Testis (tissue), 3 donors: Measurements from ENCODE around the gene NUFIP1. TPM values are rescaled to one million over a fixed set of nuclear protein-coding genes. Genes with fewer than 3 reads are reported as not detected.

Experiments
- DNase-seq: peaks from one replicate; pipeline ENCODE4 v3.0.0-alpha.2; 2019
- H3K27ac ChIP-seq, 2 donors: fragments of 200-600 bp; sonication (generic); one replicate each; pipeline ENCODE4 v1.5.1; 2019
- H3K27me3 ChIP-seq: fragments of 200-600 bp; sonication (generic); one replicate; pipeline ENCODE4 v1.5.1; 2019
- H3K36me3 ChIP-seq: fragments of 200-600 bp; sonication (generic); one replicate; pipeline ENCODE4 v1.5.1; 2017; ENCODE audit warnings: low read depth; ENCODE audit errors: missing control alignments
- H3K4me1 ChIP-seq: fragments of 200-600 bp; sonication (generic); one replicate; pipeline ENCODE4 v1.5.1; 2019
- H3K4me3 ChIP-seq, 2 donors: fragments of 200-600 bp; sonication (generic); one replicate each; pipeline ENCODE4 v1.5.1; 2017 to 2019
- H3K9me3 ChIP-seq: fragments of 200-600 bp; sonication (generic); one replicate; pipeline ENCODE4 v1.5.1; 2017
- CTCF ChIP-seq, 3 experiments: fragments of 450-650 bp in 2 of 3; fragments of 200-600 bp in 1 of 3; sonication (generic) in 1 of 3; IDR thresholded peaks; one replicate each; pipeline ENCODE4 v1.5.1; 2016 to 2019; ENCODE audit warnings: antibody characterized with exemption in 3 of 3, mild to moderate bottlenecking in 2 of 3, moderate library complexity in 1 of 3
- POLR2A ChIP-seq: fragments of 450-650 bp; IDR thresholded peaks from one replicate; pipeline ENCODE4 v1.6.1; 2017; ENCODE audit warnings: antibody characterized with exemption, mild to moderate bottlenecking, moderate library complexity
- WGBS, 2 donors: methylation state at CpG; one replicate each; pipeline ENCODE4 v1.1.5; 2018; 5-methylcytosine and 5-hydroxymethylcytosine counted together
- intact Hi-C: fragments of 100-400 bp; cut with DNase I; formaldehyde crosslinking; loops from one replicate; pipeline ENCODE4 v1.15.1; 2023; ENCODE audit warnings: low total_unique reads
- polyA plus RNA-seq: library from polyadenylated mRNA; stranded (reverse); fragments of 350-450 nt; fragmentation: Illumina TruSeq; extraction: RNeasy Lipid Tissue Mini Kit (QIAGEN cat#74804); gene quantifications from one replicate; pipeline ENCODE4 v1.2.3, GENCODE V29; 2014; ENCODE audit warnings: low read depth, low replicate concordance; ENCODE audit not compliant: insufficient read depth
- total RNA-seq, 2 donors: library from RNA; depleted of rRNA; stranded (reverse); fragments of >200 nt; gene quantifications; one replicate each; pipeline ENCODE4 v1.2.3, GENCODE V29; 2016

NUFIP1 gene
- total and polyA plus RNA-seq, 3 donors from 2014 or later, result 7.6 to 8.3 (median 7.9) TPM

GRCh38 chr13:44920013-44920412 lies 69.3 kb downstream of the NUFIP1 start:
- peak overlapping the region; percentile 97 to 98 for H3K27ac ChIP-seq
- 88% methylated on average over 2 to 3 of the region's 3 CpGs for WGBS, 2 donors
- H3K27me3 ChIP-seq, result no peaks in the 10 kb centered on the region
- no peaks in the 10 kb centered on the region for H3K36me3 ChIP-seq
- TF ChIP-seq POLR2A (no peak), CTCF (IDR thresholded peaks at IDR 0.05) (no peak)
- no peak for DNase-seq
- H3K4me1 ChIP-seq, result peaks cover 27% of the 10 kb centered on the region
- intact Hi-C loops, result no loop called here
- no peaks in the 10 kb centered on the region for H3K9me3 ChIP-seq
- no peak overlapping the region for H3K4me3 ChIP-seq

- H3K4me1 ChIP-seq, result peaks cover 27% of the 10 kb centered on the region
- no peaks in the 10 kb centered on the region for H3K27me3 ChIP-seq
- no peaks in the 10 kb centered on the region for H3K9me3 ChIP-seq
- intact Hi-C loops, result no loop called here
- DNase-seq, result no peak
- peak overlapping the region; percentile 66 to 67 for H3K4me3 ChIP-seq
- H3K27ac ChIP-seq, result peak overlapping the region; percentile 97 to 98
- no peaks in the 10 kb centered on the region for H3K36me3 ChIP-seq
- WGBS, 2 donors, result 57 to 72% methylated on average over 18 of the region's 18 CpGs
- TF ChIP-seq CTCF (IDR thresholded peaks at IDR 0.05) (no peak), POLR2A (no peak)
Observed at GRCh38 chr13:44919104-44919804, 70.0 kb downstream of the NUFIP1 start.

- no peaks in the 10 kb centered on the region for H3K9me3 ChIP-seq
- no peaks in the 10 kb centered on the region for H3K27me3 ChIP-seq
- no peaks in the 10 kb centered on the region for H3K36me3 ChIP-seq
- H3K4me1 ChIP-seq, result peaks cover 27% of the 10 kb centered on the region
- H3K4me3 ChIP-seq, result peak overlapping the region; percentile 66 to 67
- intact Hi-C loops, result no loop called here
- peak; percentile 93 for DNase-seq
- peak overlapping the region; percentile 97 to 98 for H3K27ac ChIP-seq
- 7 to 10% methylated on average over 26 of the region's 26 CpGs for WGBS, 2 donors
- TF ChIP-seq POLR2A (peak; percentile 11), CTCF (IDR thresholded peaks at IDR 0.05) (peak; percentile 65 to 93 (median 84))
Observed at GRCh38 chr13:44918326-44919103, 70.8 kb downstream of the NUFIP1 start.

GRCh38 chr13:44917589-44918325 lies 71.5 kb downstream of the NUFIP1 start:
- peak; percentile 97 for DNase-seq
- H3K9me3 ChIP-seq, result no peaks in the 10 kb centered on the region
- intact Hi-C loops, result no loop called here
- H3K4me1 ChIP-seq, result peaks cover 26% of the 10 kb centered on the region
- H3K36me3 ChIP-seq, result no peaks in the 10 kb centered on the region
- H3K4me3 ChIP-seq, result peak overlapping the region; percentile 66 to 67
- peak overlapping the region; percentile 97 to 98 for H3K27ac ChIP-seq
- TF ChIP-seq POLR2A (peak; percentile 38), CTCF (IDR thresholded peaks at IDR 0.05) (peak; percentile 51 to 83 (median 79))
- 0 to 1% methylated on average over 38 to 41 of the region's 41 CpGs for WGBS, 2 donors
- no peaks in the 10 kb centered on the region for H3K27me3 ChIP-seq
